ENCODE measurements around the gene MACROD2. TPM values are rescaled to one million over a fixed set of nuclear protein-coding genes. Genes with fewer than 3 reads are reported as not detected.

MACROD2 gene
- total RNA-seq, 4 donors from 2014 or later, result 4.6 to 33.0 (median 8.3) TPM

DNA sequence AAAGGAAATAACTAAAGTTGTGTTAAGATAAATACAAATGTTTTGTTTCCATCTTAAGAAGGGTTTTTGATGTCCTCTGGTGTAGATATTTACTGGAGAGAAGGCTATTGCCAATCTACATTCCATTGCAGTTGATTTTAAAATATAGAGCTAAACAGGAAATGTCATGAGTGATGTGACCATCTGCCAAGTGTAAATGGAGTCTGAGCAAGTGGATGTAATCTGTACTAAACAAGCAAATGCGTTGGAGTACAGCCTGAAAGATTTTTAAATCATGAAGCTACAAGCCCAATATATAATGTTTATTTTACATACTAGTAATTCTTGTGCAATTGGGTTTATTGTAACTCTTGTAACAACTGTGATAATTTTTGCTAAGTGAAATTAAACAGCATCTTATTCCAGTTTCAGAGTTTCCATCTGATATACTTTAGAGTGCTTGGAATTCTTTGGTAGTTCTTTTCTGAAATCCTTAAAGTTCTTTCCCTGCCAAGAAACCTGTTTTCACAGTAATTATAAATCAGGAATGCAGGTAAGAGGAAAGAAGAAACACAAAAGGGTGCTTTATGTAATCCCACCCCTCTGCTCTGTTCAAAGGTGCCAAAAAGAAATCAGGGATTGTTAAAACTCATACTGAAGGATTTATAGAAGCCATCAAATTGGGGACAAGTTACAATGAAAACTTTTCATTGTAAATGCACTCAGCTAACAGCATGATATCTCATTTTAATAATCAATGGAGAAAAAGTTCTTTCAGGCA lies 389.3 kb downstream of the MACROD2 start:
- in situ Hi-C loops (cut with MboI; ENCODE audit: low pct_ligation_motif_present in 1 of 4, low pct_unique_long_range_greater_than_20kb in 1 of 4, low sequenced_read_pairs in 3 of 4), result no loop called here
- 11 to 43% methylated on average over 1 of the region's 1 CpG for whole genome bisulfite sequencing, 2 donors (ENCODE audit: low coverage in 1 of 2)
- TF ChIP-seq POLR2A (IDR thresholded peaks at IDR 0.05) (no peak), EP300 (IDR thresholded peaks at IDR 0.05; ENCODE audit: low read depth) (no peak), POLR2AphosphoS5 (IDR thresholded peaks at IDR 0.05) (no peak)
- TF ChIP-seq, protein P1, sequence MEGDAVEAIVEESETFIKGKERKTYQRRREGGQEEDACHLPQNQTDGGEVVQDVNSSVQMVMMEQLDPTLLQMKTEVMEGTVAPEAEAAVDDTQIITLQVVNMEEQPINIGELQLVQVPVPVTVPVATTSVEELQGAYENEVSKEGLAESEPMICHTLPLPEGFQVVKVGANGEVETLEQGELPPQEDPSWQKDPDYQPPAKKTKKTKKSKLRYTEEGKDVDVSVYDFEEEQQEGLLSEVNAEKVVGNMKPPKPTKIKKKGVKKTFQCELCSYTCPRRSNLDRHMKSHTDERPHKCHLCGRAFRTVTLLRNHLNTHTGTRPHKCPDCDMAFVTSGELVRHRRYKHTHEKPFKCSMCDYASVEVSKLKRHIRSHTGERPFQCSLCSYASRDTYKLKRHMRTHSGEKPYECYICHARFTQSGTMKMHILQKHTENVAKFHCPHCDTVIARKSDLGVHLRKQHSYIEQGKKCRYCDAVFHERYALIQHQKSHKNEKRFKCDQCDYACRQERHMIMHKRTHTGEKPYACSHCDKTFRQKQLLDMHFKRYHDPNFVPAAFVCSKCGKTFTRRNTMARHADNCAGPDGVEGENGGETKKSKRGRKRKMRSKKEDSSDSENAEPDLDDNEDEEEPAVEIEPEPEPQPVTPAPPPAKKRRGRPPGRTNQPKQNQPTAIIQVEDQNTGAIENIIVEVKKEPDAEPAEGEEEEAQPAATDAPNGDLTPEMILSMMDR (IDR thresholded peaks at IDR 0.05), result no peak

DNA sequence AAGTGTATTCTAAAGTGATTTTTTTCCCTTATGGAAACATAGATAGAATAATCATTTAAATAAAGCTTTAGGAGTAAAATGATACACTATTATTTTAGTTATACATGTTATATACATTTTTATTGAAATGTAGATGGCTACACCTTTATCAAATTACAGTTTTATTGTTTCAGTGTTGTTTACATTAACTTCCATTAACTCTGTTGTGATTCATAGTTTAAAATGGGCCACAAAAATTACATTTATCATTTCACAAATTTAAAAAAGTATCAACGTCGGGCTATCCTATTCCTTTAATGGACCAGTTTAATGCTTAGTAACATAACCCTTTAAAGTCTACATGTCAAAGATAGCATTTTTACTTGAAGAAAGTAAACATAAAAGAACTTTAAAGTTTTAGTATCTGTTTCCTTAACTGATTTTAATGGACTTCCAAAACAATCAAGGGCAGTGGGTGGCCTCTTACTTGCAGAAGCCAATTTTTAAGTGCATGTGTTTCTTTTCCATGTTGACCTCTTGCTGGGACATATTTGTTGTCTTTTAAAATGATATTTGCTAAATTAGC lies 389.9 kb downstream of the MACROD2 start:
- in situ Hi-C loops (cut with MboI; ENCODE audit: low pct_ligation_motif_present in 1 of 4, low pct_unique_long_range_greater_than_20kb in 1 of 4, low sequenced_read_pairs in 3 of 4) (no loop called here), intact Hi-C loops (cut with DNase I; ENCODE audit: low total_unique reads) (no loop called here)
- Histone ChIP-seq H3K9me3 (peaks cover 0 to 6% of the 10 kb centered on the region in 2 donors), H3K36me3 (no peaks in the 10 kb centered on the region), H3K27me3 (no peaks in the 10 kb centered on the region), H3K27ac (no peak overlapping the region), H3K4me3 (no peak overlapping the region), H3K4me1 (peaks cover 0 to 7% (median 0%) of the 10 kb centered on the region in 4 donors)
- WGBS, 2 donors (ENCODE audit: low coverage in 1 of 2), result 65 to 79% methylated on average over 2 of the region's 2 CpGs
- DNase-seq, result no peak
- no peak for TF ChIP-seq POLR2AphosphoS5 (IDR thresholded peaks at IDR 0.05)
- TF ChIP-seq, protein P1 (IDR thresholded peaks at IDR 0.05), result no peak
- no peak for TF ChIP-seq EP300 (IDR thresholded peaks at IDR 0.05; ENCODE audit: low read depth)
- TF ChIP-seq POLR2A (IDR thresholded peaks at IDR 0.05), result no peak

More for the DNA sequence above, 389.3 kb downstream of the MACROD2 start:
- Histone ChIP-seq H3K4me1 (peaks cover 0 to 7% (median 0%) of the 10 kb centered on the region in 4 donors), H3K36me3 (no peaks in the 10 kb centered on the region), H3K4me3 (no peak overlapping the region), H3K9me3 (peaks cover 0 to 6% of the 10 kb centered on the region in 2 donors), H3K27me3 (no peaks in the 10 kb centered on the region), H3K27ac (no peak overlapping the region)
- DNase-seq, result no peak
- intact Hi-C loops (cut with DNase I; ENCODE audit: low total_unique reads), result no loop called here

DNA sequence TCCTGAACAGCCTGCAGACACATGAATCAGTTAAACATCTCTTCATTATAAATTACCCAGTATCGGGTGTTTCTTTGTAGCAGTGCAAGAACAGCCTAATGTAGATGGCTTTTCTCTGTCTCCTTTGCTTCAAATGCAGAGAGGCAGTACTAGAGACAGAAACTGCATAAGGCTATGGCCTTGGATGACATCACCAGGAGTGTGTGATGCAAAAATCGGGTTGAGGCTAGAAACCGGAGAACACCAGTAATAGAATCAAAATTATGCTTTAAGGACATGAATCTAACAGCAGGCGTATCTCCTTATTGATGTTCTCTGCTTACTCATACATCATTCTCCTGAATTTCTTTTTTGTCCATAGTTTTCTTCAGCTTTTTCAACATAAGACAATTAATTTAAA lies 391.4 kb downstream of the MACROD2 start:
- Histone ChIP-seq H3K27ac (no peak overlapping the region), H3K9me3 (peaks cover 0 to 6% of the 10 kb centered on the region in 2 donors), H3K27me3 (no peaks in the 10 kb centered on the region), H3K4me1 (peaks cover 0 to 7% (median 0%) of the 10 kb centered on the region in 4 donors), H3K4me3 (no peak overlapping the region), H3K36me3 (no peaks in the 10 kb centered on the region)
- 85 to 90% methylated on average over 3 to 4 of the region's 4 CpGs for whole genome bisulfite sequencing, 2 donors (ENCODE audit: low coverage in 1 of 2)
- in situ Hi-C loops (cut with MboI; ENCODE audit: low pct_ligation_motif_present in 1 of 4, low pct_unique_long_range_greater_than_20kb in 1 of 4, low sequenced_read_pairs in 3 of 4), result no loop called here
- no peak for TF ChIP-seq EP300 (IDR thresholded peaks at IDR 0.05; ENCODE audit: low read depth)
- TF ChIP-seq POLR2A (IDR thresholded peaks at IDR 0.05), result no peak
- TF ChIP-seq POLR2AphosphoS5 (IDR thresholded peaks at IDR 0.05), result no peak
- TF ChIP-seq, protein P1 (IDR thresholded peaks at IDR 0.05), result no peak
- intact Hi-C loops (cut with DNase I; ENCODE audit: low total_unique reads), result no loop called here
- no peak for DNase-seq

DNA sequence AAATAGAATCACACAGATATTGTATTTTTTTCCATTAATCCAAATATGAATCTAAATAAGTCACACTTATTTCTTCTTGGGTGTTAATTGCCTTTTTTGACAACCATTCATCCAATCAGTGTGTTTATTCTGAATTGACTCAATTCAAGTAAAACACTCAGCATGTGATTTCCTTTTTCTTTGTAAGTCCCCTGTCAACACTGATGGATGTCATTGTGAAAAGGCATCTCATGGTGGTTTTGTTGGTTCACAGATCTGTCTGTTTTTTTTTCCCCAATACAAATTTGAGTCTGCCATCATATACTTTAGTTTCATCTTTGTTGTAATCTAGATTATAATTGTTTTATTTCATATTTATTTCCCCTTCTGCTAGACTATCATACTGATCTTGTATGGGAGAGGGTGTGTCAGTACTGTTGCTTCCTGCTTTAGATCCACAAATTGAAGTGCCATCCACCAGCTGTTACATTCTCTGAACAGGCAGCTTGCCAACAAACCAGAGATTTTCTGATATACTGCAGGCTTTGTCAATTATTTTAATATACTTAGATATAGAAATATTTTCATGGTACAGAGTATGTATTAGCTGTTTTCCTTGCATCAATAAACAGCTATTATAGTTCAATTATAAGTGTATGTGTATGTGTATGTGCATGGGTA lies 406.3 kb downstream of the MACROD2 start:
- Histone ChIP-seq H3K4me3 (no peak overlapping the region), H3K27ac (no peak overlapping the region), H3K9me3 (no peaks in the 10 kb centered on the region), H3K4me1 (peaks cover 0 to 4% (median 0%) of the 10 kb centered on the region in 4 donors), H3K36me3 (no peaks in the 10 kb centered on the region), H3K27me3 (no peaks in the 10 kb centered on the region)
- in situ Hi-C loops (cut with MboI; ENCODE audit: low pct_ligation_motif_present in 1 of 4, low pct_unique_long_range_greater_than_20kb in 1 of 4, low sequenced_read_pairs in 3 of 4) (no loop called here), intact Hi-C loops (cut with DNase I; ENCODE audit: low total_unique reads) (no loop called here)
- no peak for DNase-seq
- TF ChIP-seq POLR2A (IDR thresholded peaks at IDR 0.05) (no peak), EP300 (IDR thresholded peaks at IDR 0.05; ENCODE audit: low read depth) (no peak), POLR2AphosphoS5 (IDR thresholded peaks at IDR 0.05) (peak in 1 of 3 donors; percentile 16)
- TF ChIP-seq, protein P1 (IDR thresholded peaks at IDR 0.05), result no peak
